HUDEP-2 (cell line): ENCODE results near the gene FIGN.

Experiments used
- DNase-seq, 76 experiments: peaks; one replicate each; lab custom pipeline; 2025; ENCODE audit not compliant: unreplicated experiment in 76 of 76; lab: John Stamatoyannopoulos, UW

FIGN gene

GRCh38 chr2:163626208-163626607 is 109.6 kb downstream of the FIGN start:
- DNase-seq, result no peak

GRCh38 chr2:163625632-163626031 is 110.2 kb downstream of the FIGN start:
- no peak for DNase-seq

GRCh38 chr2:163621445-163622004 is 114.3 kb downstream of the FIGN start:
- DNase-seq, result no peak

GRCh38 chr2:163617517-163617916 is 118.3 kb downstream of the FIGN start:
- DNase-seq, result no peak

- no peak for DNase-seq
These were observed 122.5 kb downstream of the FIGN start for GRCh38 chr2:163613266-163613731.

GRCh38 chr2:163612332-163612731 is 123.5 kb downstream of the FIGN start:
- DNase-seq, result no peak

GRCh38 chr2:163611557-163611906 is 124.3 kb downstream of the FIGN start:
- DNase-seq, result no peak

- DNase-seq, result peak in 4 of 76 experiments; percentile 1 to 12 (median 1)
These were observed 124.8 kb downstream of the FIGN start for GRCh38 chr2:163610817-163611556.

- no peak for DNase-seq
These were observed 128.2 kb downstream of the FIGN start for GRCh38 chr2:163607630-163608029.

- no peak for DNase-seq
These were observed 128.9 kb downstream of the FIGN start for GRCh38 chr2:163606878-163607277.

- DNase-seq, result no peak
These were observed 130.0 kb downstream of the FIGN start for GRCh38 chr2:163605779-163606178.

GRCh38 chr2:163604941-163605555 is 130.8 kb downstream of the FIGN start:
- DNase-seq, result no peak

- DNase-seq, result no peak
These were observed 133.6 kb downstream of the FIGN start for GRCh38 chr2:163602196-163602595.

GRCh38 chr2:163601377-163601776 is 134.4 kb downstream of the FIGN start:
- no peak for DNase-seq

GRCh38 chr2:163600801-163601200 is 135.0 kb downstream of the FIGN start:
- no peak for DNase-seq

- DNase-seq, result no peak
These were observed 140.8 kb downstream of the FIGN start for GRCh38 chr2:163595028-163595427.

- DNase-seq, result no peak
These were observed 141.3 kb downstream of the FIGN start for GRCh38 chr2:163594497-163594896.

GRCh38 chr2:163593982-163594381 is 141.8 kb downstream of the FIGN start:
- DNase-seq, result no peak

GRCh38 chr2:163592954-163593622 is 142.7 kb downstream of the FIGN start:
- no peak for DNase-seq

- no peak for DNase-seq
These were observed 144.3 kb downstream of the FIGN start for GRCh38 chr2:163591461-163591860.

- DNase-seq, result no peak
These were observed 155.1 kb downstream of the FIGN start for GRCh38 chr2:163580757-163581156.

GRCh38 chr2:163574309-163574708 is 161.5 kb downstream of the FIGN start:
- no peak for DNase-seq
